PC-3 (cell line): ENCODE measurements around the gene DUOX2.

Experiments
- CTCF ChIP-seq: fragments of 300-600 bp; sonication (generic); conservative IDR thresholded peaks from 2 replicates; pipeline ENCODE4 v1.5.1; 2017; ENCODE audit warnings: antibody characterized with exemption, low read depth, mild to moderate bottlenecking, low read length
- EZH2 ChIP-seq: fragments of 300-600 bp; sonication (generic); IDR thresholded peaks from one replicate; pipeline ENCODE4 v1.6.1; 2017; ENCODE audit warnings: antibody characterized with exemption, mild to moderate bottlenecking, low read length; ENCODE audit not compliant: unreplicated experiment
- EZH2phosphoT487 ChIP-seq: fragments of 300-600 bp; sonication (generic); IDR thresholded peaks from 2 replicates; pipeline ENCODE4 v1.6.1; 2018; ENCODE audit warnings: mild to moderate bottlenecking, antibody characterized with exemption, low read length, borderline replicate concordance

GRCh38 chr15:45128971-45129639, 15.1 kb upstream of the DUOX2 start:
- no peak for TF ChIP-seq CTCF
- no peak for TF ChIP-seq EZH2phosphoT487
- no peak for TF ChIP-seq EZH2
